ACHN (cell line): Measurements from ENCODE around the gene USP6NL.
"Not testable (repeated sequence)": the region's sequence is repeated elsewhere in the genome, so short reads cannot be mapped to it uniquely, and the experiment has no call there.

Experiments used
- DNase-seq: peaks from one replicate; pipeline ENCODE4 v3.0.0-alpha.2; 2015
- in situ Hi-C: cut with HindIII; loops from 2 replicates; pipeline ENCODE4 v1.10.0; 2017; ENCODE audit warnings: low sequenced_read_pairs, low pct_ligation_motif_present, low pct_unique_long_range_greater_than_20kb

The USP6NL gene

DNA sequence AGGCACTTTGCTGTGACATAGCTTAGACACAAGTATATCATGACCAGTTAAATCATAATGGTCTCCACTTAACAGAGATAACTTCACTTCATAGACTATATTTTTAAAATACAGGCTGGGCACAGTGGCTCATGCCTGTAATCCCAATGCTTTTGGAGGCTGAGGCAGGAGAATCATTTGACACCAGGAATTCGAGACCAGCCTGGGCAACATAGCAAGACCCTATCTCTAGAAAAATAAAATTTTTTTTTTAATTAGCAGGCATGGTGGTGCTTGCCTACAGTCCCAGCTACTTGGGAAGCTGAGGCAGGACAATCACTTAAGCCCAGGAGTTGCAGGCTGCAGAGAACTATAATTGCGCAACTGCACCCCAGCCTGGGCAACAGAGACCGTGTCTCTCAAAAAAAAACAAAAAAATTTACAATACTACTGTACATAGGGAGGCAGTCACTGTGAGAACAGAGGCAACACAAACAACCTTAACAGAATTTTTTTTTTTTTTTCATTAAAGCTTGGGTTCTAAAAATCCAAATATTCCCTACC, 105.1 kb downstream of the USP6NL start:
- in situ Hi-C loops, result loop anchor here (25.0 kb wide), 1 partner anchor 256 kb away; no protein-coding TSS in a partner anchor
- DNase-seq, result no peak

DNA sequence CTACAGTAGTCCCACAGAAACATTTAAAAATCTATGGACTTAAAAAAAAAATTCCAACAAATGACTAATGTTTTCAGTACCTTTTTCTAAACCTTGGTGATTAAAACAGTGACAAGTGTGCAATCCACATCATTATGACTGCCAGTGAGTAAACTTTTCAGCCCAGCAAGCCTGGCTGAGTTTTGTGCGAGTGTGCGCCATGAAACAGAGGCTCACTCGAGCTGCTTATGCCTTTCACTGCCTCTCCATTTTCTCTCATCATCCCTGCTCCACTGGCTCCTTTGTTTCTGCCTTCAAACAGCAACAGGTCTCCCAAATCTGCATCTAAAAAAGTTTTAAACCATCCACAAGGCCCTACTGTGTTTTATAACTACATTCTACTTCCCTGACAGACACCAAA, 105.8 kb downstream of the USP6NL start:
- DNase-seq, result no peak
- in situ Hi-C loops, result loop anchor here (25.0 kb wide), 1 partner anchor 257 kb away; no protein-coding TSS in a partner anchor

DNA sequence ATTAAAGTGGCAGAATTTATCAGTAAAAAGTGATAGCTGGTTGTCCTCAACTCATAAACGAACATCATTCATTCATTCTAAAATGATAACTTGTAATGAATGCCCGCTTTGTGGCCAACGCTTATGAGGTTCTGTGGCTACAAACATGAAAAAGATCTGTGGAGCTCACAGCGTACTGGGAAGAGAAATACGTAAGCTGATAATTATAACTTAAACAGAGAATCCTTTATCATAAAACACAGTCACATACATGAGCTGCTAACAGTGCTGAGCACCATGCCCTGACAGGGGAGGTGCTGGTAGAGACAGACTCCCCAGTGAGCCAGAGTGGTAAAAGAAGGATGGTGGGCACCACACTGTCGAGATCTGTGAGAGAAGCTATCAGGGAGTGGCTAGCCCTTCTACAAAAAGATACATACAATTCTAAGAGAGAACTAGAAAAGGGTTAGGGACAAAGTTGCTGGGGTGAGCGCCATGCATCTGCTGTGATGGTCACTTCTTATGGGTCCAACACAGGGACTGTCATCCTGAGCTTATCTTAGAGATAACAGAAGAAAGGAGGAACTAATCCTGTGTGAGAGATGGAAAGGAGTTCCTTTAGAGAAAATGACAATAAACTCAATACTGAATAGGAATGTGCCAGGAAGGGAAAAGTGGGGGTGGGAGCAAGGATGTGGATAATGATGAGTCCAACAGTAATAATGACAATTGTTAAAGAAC, 106.7 kb downstream of the USP6NL start:
- DNase-seq, result no peak
- in situ Hi-C loops, result loop anchor here (25.0 kb wide), 1 partner anchor 258 kb away; no protein-coding TSS in a partner anchor

DNA sequence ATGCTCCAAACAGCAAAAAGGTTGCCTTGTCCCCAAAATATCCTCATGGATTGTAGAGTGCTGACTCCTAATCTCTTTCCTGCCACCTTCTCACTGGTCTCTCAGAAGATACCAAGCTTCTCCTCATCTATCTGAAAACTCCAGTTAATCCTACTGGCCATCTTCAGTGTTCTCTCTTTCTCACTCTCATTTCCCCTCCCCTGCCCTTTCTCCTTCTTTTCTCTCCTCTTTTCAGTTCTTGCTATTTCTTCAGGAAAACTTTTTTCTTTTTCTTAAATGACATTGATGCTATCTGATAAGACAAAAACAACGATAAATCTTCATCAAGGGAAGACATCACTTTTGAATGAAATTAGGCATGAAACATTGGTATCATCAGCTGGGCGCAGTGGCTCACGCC, 109.8 kb downstream of the USP6NL start:
- no peak for DNase-seq
- in situ Hi-C loops, result loop anchor here (25.0 kb wide), 1 partner anchor 261 kb away; no protein-coding TSS in a partner anchor

DNA sequence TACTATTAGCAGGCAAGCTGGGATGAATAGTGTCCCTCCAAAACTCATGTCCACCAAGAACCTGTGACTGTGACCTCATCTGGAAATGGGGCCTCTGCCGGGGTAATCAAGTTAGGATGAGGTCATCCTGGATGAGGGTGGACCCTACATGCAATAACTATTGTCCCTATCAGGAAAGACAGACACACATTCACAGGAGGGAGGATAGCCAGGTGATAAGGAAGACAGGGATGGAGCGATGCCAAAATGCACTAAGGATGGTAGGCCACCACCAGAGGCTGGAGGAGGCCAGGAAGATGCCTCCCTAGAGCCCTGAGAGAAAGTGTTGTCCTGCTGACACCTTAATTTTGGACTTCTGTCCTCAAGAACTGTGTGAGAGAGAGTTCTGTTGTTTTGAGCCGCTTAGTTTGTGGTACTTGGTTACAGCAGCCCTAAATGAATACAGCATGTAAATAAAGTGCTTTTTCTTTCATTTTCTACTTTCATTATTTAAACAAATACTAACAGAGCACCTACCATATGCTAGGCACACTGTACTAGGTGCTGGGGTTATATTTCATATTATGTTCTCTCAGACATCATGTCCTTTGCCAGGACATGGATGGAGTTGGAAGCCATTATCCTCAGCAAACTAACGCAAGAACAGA, 111.9 kb downstream of the USP6NL start:
- DNase-seq, result no peak
- in situ Hi-C loops, result loop anchor here (25.0 kb wide), 1 partner anchor 263 kb away; no protein-coding TSS in a partner anchor

DNA sequence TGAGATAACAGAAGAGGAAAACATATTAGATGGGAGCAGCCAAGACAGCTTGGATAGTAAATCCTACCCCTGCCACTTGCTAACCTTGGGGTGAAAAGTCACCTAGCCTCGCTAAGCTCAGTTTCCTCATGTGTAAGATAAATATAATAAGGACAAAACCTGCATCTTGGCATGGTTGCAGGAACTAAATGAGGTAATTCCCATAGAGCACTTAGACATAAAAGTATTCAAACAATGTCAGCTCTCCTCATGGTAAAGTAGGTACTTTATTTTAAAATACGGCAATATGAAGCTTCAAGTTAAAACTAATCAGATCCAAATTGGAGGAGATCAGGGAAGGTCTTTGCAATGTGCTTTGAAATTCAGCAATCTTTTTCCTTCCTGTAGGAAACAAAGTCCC, 113.1 kb downstream of the USP6NL start:
- in situ Hi-C loops, result no loop called here
- DNase-seq, result no peak

DNA sequence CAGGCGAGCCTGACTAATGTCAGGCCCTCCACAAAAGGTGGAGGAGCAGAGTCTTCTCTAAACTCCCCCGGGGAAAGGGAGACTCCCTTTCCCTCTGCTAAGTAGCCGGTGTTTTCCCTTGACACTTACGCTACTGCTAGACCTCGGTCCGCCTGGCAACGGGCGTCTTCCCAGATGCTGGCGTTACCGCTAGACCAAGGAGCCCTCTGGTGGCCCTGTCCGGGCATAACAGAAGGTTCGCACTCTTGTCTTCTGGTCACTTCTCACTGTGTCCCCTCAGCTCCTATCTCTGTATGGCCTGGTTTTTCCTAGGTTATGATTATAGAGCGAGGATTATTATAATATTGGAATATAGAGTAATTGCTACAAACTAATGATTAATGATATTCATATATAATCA, 116.5 kb downstream of the USP6NL start:
- DNase-seq, in situ Hi-C loops: not testable (repeated sequence)

DNA sequence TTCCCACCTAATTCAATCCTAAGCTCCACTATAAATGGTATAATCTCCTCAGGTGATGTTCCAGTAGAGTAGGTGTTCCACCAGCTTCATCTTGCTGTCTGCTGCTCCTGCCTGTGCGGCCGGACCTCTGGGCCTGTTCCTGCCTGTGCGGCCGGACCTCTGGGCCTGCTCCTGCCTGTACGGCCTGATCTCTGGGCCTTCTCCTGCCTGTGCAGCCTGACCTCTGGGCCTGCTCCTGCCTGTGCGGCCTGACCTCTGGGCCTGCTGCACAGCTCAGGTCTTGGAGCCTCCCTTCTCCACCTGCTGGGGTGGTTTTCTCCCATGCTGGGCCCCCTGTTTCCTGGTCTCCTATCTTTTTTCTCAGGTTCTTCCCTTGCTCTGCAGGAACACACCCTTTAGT, 117.8 kb downstream of the USP6NL start:
- in situ Hi-C loops, result no loop called here
- DNase-seq, result no peak

DNA sequence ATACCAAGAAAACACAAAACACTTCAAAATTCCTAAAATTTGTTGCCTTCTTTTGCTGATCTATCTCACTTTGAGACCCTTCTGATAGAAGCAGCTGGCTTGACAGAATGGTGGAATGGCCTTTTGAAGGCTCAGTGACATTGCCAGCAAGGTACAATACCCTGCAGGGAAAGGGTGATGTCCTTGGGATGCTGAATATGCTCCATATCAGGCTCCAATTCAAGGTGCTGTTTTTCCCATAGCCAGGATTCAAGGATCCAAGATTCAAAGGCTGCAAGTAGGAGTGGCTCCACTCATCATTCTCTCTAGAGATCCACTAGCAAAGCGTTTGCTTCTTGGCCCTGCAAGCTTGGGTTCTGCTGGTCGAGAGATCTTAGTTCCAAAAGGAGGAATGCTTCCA, 120.4 kb downstream of the USP6NL start:
- DNase-seq, result no peak
- in situ Hi-C loops, result no loop called here

DNA sequence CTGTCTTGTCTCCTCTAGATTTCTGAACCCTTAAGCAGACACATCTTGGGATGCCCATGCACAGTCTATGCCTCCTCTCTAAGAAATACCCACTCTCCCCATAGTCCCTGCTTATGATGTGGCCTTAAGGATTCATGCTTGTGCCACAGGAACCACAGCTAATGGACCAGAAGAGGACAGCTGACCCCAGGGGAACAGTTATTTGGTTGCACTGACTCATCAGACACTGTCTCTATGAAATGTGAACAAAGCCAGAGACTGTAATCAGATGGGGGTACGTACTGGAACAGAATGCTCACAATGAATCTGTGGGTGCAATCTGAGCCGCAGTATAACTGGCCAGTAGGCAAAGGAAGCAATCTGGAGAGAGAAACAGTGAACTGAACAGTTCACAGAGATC, 121.9 kb downstream of the USP6NL start:
- DNase-seq, result peak; percentile 24
- in situ Hi-C loops, result no loop called here

DNA sequence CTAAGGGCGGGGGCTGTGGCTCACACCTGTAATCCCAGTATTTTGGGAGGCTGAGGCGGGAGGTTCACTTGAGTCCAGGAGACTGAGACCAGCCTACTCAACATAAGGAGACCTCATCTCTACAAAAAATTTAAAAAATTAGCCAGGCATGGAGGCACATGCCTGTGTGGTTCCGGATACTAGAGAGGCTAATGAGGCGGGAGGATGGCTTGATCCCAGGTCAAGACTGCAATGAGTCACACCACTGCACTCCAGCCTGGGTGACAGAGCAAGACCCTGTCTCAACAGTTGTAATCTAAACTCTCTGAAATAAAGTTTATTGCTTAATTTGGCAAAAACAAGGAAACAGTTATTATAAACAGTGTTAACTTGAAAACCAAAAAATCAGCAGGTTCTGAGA, 123.3 kb downstream of the USP6NL start:
- DNase-seq, result peak; percentile 73
- in situ Hi-C loops, result no loop called here

DNA sequence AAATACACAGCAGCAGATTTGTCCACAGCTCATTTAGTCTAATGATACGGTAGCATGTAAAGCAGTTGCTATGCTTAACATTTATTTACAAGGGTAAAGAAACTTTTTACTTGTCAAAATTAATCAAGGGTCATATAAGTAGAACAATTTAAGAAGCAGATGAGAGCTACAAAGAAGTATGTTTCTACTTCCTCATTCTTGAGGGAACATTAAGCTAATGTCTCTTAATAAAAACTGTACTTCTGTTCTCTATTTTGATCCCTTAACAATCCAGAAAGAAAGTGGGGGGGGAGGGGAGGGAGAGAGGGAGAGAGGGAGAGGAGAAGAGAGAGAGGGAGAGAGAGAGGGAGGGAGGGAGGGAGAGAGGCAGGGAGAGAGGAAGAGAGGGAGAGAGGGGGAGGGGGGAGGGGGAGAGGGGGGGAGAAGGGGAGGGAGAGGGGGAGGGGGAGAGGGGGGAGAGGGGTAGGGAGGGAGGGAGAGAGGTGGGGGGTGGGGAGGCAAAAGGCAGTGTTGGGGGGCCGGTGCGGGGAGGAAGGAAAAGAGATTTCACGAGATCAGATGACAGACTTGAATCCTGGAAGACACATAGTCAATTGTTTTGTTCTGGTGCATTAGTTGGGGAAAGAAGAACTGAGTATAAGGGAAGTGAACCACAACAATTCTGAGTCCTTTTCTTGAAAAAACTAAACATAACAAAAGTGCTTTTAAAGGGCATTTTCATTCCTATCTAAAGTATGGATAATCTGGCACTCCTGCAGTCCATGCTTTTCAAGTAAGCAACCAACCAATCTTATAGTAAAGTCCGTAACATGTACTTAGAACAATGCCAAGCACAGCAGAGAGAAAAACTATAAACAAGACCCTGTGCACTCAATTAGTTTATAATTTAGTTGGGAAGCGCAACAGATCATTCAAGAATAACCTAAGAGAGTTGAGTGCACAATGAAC, 128.0 kb downstream of the USP6NL start:
- in situ Hi-C loops, result no loop called here
- no peak for DNase-seq

DNA sequence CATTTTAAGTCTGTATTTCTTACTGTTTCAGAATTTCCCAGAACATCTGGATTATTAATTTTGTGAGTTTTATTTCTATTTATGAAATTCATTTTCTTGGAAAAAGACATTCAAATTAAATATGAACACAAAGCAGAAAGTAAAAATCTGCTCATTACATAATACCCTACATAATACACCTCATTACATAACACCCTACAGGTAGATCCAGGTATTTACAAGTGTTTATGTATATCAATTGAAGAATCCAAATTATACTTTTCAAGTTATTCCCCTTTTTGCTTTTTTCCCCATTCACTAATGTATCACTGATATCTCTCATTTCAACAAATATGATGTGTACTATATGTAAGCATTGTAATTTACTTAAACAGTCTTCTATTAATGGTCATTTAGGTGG, 129.1 kb downstream of the USP6NL start:
- in situ Hi-C loops, result no loop called here
- DNase-seq, result no peak

DNA sequence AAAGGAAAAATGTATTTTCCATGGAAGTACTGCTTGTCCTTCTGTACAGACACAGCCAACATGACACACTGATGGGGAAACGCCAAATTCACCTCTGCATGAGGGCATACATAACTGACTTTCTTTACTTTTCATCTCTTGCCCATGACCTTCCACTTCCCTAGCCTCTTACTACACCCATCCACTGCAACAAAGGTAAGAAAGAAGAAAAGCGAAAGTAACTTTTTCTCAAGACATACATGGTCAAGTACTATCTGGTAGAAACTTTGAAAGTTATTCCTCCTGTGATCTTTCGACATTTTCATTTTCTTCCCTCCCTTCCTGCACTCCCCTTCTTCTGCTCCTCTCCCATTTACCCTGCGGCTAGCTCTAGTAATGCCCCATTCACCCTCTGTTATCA, 130.8 kb downstream of the USP6NL start:
- DNase-seq, result no peak
- in situ Hi-C loops, result no loop called here

DNA sequence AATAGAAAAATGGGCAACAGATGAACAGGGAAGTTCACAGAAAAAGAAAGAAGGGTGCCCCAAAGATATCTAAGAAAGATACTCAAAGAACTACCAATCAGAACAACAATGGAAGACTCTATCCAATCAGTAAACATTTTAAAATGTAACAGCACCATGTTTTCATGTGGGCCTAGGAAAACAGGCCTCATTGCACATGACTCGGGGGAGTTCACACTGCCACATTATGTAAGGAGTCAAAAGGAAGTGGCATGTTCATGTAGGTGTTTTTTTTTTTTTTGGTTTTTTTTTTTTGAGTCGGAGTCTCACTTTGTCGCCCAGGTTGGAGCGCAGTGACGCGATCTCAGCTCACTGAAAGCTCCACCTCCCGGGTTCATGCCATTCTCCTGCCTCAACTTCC, 132.2 kb downstream of the USP6NL start:
- no peak for DNase-seq
- in situ Hi-C loops, result no loop called here

DNA sequence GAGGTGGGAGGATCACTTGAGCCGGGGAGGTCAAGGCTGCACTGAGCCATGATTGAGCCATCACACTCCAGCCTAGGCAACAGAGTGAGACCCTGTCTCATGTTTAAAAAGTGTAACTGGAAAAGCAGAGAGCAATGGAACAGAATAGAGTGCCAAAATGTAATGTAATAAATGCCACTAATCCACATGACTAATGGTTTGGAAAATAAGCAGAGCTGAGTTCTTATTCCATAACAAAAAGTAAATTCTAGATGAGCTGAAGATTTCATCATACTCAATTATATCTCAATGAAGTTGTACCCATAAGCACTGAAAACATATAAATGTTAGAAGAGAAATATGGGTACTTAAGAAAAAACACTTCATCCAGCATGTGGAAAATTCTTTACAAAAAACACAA, 132.6 kb downstream of the USP6NL start:
- in situ Hi-C loops, result no loop called here
- no peak for DNase-seq

DNA sequence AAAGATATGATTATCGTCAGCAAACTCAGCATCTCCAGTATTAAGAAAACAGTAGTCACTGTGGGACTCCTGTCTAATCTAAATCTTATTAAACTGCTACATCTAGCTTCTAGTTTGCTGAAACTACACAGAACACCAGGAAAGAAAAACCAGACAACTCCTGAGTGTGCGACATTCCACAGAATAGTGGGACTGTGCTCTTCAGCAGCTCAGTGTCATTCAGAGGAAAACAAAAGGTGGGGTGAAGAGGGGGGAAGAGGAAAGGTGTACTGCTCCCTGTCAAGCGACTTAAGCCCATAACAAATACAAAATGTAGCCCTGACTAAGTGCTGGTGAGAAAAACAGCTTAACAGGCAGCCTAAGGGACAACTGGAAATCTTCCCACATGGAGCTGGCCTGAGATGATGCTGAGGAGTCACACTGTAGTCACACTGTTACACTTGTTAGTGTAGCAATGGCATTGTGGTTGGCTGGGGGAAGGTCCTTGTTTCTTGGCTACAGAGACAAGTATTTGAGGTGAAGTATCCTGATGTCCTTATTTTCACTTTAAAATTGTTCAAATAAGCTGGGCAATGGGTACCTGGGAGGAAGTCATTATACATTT, 135.5 kb downstream of the USP6NL start:
- no peak for DNase-seq
- in situ Hi-C loops, result no loop called here

DNA sequence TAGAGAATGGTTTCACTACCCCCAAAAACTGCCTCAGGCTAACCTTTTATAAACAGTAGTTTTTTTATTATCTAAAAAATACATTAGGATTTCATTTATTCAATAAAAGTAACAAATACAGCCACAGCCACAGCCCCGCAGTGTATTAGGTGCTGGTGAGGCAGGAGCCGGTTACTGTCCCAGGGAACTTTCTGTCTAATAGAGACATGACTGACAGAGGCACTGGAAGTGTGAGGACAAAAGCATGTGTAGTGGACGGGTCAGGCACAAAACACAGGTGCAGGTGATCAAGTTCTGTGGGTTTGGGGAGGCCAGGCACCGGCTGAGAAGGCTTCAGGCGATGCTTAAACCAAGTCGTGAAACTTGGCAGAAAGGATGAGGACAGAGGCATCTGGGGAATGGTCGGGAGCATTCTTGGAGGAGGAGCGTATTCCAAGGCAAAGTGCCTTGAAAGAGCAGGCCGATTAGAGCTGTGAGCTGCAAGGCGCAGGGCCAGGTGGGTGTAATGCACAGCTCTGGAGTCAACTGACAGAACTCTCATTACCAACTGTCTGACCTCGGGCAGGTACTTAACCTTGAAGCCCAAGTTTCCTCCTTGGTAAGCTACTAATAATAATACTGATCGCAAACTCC, 138.2 kb downstream of the USP6NL start:
- in situ Hi-C loops, result no loop called here
- no peak for DNase-seq
